GM21381 (cell line): Measurements from ENCODE around the gene NEURL1B.

ENCODE experiments used
- ATAC-seq: cut with Tn5 transposase; IDR thresholded peaks from one replicate; pipeline ENCODE4 v1.9.1; 2021; ENCODE audit warnings: mild to moderate bottlenecking, moderate library complexity; ENCODE audit not compliant: unreplicated experiment

The NEURL1B gene

GRCh38 chr5:172633403-172633970 is 7.6 kb upstream of the NEURL1B start:
- ATAC-seq = no peak

- no peak for ATAC-seq
Observed at GRCh38 chr5:172634106-172634899, 6.8 kb upstream of the NEURL1B start.

GRCh38 chr5:172635038-172635437 is 6.0 kb upstream of the NEURL1B start:
- no peak for ATAC-seq

GRCh38 chr5:172636279-172637050 is 4.6 kb upstream of the NEURL1B start:
- no peak for ATAC-seq

- ATAC-seq = no peak
Observed at GRCh38 chr5:172637110-172637580, 3.9 kb upstream of the NEURL1B start.

- ATAC-seq = no peak
Observed at GRCh38 chr5:172637740-172638139, 3.3 kb upstream of the NEURL1B start.

GRCh38 chr5:172638209-172638768 is 2.8 kb upstream of the NEURL1B start:
- no peak for ATAC-seq

- ATAC-seq = no peak
Observed at GRCh38 chr5:172640139-172640538, 924 bp upstream of the NEURL1B start.

GRCh38 chr5:172641359-172642050 is 442 bp downstream of the NEURL1B start:
- no peak for ATAC-seq

- no peak for ATAC-seq
Observed at GRCh38 chr5:172642051-172642409, 967 bp downstream of the NEURL1B start.

GRCh38 chr5:172642486-172642885 is 1.4 kb downstream of the NEURL1B start:
- ATAC-seq = no peak

- no peak for ATAC-seq
Observed at GRCh38 chr5:172642926-172643871, 2.1 kb downstream of the NEURL1B start.

GRCh38 chr5:172644266-172644665 is 3.2 kb downstream of the NEURL1B start:
- ATAC-seq = no peak

GRCh38 chr5:172644711-172645110 is 3.6 kb downstream of the NEURL1B start:
- no peak for ATAC-seq

GRCh38 chr5:172645271-172646055 is 4.4 kb downstream of the NEURL1B start:
- ATAC-seq = no peak

GRCh38 chr5:172646716-172647285 is 5.7 kb downstream of the NEURL1B start:
- ATAC-seq = no peak

- ATAC-seq = no peak
Observed at GRCh38 chr5:172647352-172648012, 6.4 kb downstream of the NEURL1B start.

GRCh38 chr5:172648013-172648381 is 6.9 kb downstream of the NEURL1B start:
- no peak for ATAC-seq
